Astrocyte (in vitro differentiated cells and primary cell): Measurements from ENCODE around the gene RNF212.

Source experiments
- EZH2 ChIP-seq: IDR thresholded peaks from 2 replicates; pipeline ENCODE4 v1.6.1; 2012; ENCODE audit warnings: mild to moderate bottlenecking, low read length, inconsistent platforms; ENCODE audit not compliant: insufficient read depth
- TF ChIP-seq, protein P1 (sequence below): IDR thresholded peaks from 2 replicates; pipeline ENCODE4 v1.5.1; 2011; ENCODE audit warnings: low read depth, mild to moderate bottlenecking, inconsistent platforms, low read length, moderate library complexity; ENCODE audit not compliant: insufficient read depth

GRCh38 chr4:1093391-1094335, 19.7 kb downstream of the RNF212 start:
- TF ChIP-seq, protein P1, sequence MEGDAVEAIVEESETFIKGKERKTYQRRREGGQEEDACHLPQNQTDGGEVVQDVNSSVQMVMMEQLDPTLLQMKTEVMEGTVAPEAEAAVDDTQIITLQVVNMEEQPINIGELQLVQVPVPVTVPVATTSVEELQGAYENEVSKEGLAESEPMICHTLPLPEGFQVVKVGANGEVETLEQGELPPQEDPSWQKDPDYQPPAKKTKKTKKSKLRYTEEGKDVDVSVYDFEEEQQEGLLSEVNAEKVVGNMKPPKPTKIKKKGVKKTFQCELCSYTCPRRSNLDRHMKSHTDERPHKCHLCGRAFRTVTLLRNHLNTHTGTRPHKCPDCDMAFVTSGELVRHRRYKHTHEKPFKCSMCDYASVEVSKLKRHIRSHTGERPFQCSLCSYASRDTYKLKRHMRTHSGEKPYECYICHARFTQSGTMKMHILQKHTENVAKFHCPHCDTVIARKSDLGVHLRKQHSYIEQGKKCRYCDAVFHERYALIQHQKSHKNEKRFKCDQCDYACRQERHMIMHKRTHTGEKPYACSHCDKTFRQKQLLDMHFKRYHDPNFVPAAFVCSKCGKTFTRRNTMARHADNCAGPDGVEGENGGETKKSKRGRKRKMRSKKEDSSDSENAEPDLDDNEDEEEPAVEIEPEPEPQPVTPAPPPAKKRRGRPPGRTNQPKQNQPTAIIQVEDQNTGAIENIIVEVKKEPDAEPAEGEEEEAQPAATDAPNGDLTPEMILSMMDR: no peak
- no peak for TF ChIP-seq EZH2
